ENCODE data around the gene CDK2.

CDK2 gene

GRCh38 chr12:55926738-55927587, 39.7 kb upstream of the CDK2 start:
- ChIA-PET CTCF (interaction anchor here (0.8 to 5.6 kb wide), 31 partner anchors 10 to 197 kb away, joined by 3 to 92 read pairs (median 5); partner anchors contain the start of genes DNAJC14, MMP19, ORMDL2 and SARNP), POLR2A (interaction anchor here (0.5 to 1.4 kb wide), 7 partner anchors 42 to 121 kb away, joined by 3 to 6 read pairs (median 3); partner anchors contain the start of genes DNAJC14, ORMDL2, RAB5B and SARNP)
- peak; percentile 80 for TF ChIP-seq CTCF (IDR thresholded peaks at IDR 0.05; ENCODE audit: insufficient read depth, low read length, missing control alignments)
- DNase-seq (ENCODE audit: low read depth, low spot score): peak; percentile 60
- peak overlapping the region; percentile 84 for H3K4me3 ChIP-seq (ENCODE audit: low read depth, low read length)

GRCh38 chr12:55927588-55928502, 38.8 kb upstream of the CDK2 start, which contains the start of gene PYM1:
TSS of gene PYM1 (minus strand) at chr12:55927894. CDS start at chr12:55927761, 133 bp downstream.
- ChIA-PET POLR2A (interaction anchor here (0.5 to 0.7 kb wide), 2 partner anchors 41 to 122 kb away, joined by 3 read pairs; no protein-coding TSS in a partner anchor), CTCF (interaction anchor here (1.0 to 5.6 kb wide), 17 partner anchors 10 to 190 kb away, joined by 3 to 92 read pairs (median 9); partner anchors contain the start of genes DNAJC14, MMP19, ORMDL2 and SARNP)
- no peak for TF ChIP-seq CTCF (IDR thresholded peaks at IDR 0.05; ENCODE audit: insufficient read depth, low read length, missing control alignments)
- DNase-seq (ENCODE audit: low read depth, low spot score): no peak
- peak within 1 kb of the TSS; percentile 84 for H3K4me3 ChIP-seq (ENCODE audit: low read depth, low read length)

GRCh38 chr12:55929306-55929791, 37.3 kb upstream of the CDK2 start:
- ChIA-PET POLR2A (no interaction called here), CTCF (interaction anchor here (1.2 to 8.3 kb wide), 10 partner anchors 9 to 191 kb away, joined by 3 to 92 read pairs (median 6); partner anchors contain the start of genes DNAJC14, ORMDL2 and SARNP)
- TF ChIP-seq CTCF (IDR thresholded peaks at IDR 0.05; ENCODE audit: insufficient read depth, low read length, missing control alignments): no peak
- no peak overlapping the region for H3K4me3 ChIP-seq (ENCODE audit: low read depth, low read length)
- DNase-seq (ENCODE audit: low read depth, low spot score): no peak

- ChIA-PET POLR2A (interaction anchor here (0.7 to 1.1 kb wide), 4 partner anchors 9 to 202 kb away, joined by 3 to 5 read pairs (median 4); partner anchors contain the start of genes ORMDL2 and SARNP), CTCF (interaction anchor here (0.7 to 8.3 kb wide), 24 partner anchors 9 to 192 kb away, joined by 3 to 69 read pairs (median 5); partner anchors contain the start of genes DNAJC14, GDF11, MMP19 and ORMDL2)
- peak; percentile 55 for DNase-seq (ENCODE audit: low read depth, low spot score)
- H3K4me3 ChIP-seq (ENCODE audit: low read depth, low read length): peak within 1 kb of the TSS; percentile 83
- TF ChIP-seq CTCF (IDR thresholded peaks at IDR 0.05; ENCODE audit: insufficient read depth, low read length, missing control alignments): peak; percentile 45
These were observed 35.8 kb upstream of the CDK2 start, which contains the start of gene DGKA for GRCh38 chr12:55930771-55931316. TSS of gene DGKA (plus strand) at chr12:55931162. CDS start at chr12:55936504, 5,342 bp downstream.

- CTCF ChIA-PET: interaction anchor here (0.7 to 8.3 kb wide), 13 partner anchors 8 to 192 kb away, joined by 3 to 69 read pairs (median 6); partner anchors contain the start of genes GDF11, ORMDL2, SARNP and SUOX
- POLR2A ChIA-PET: interaction anchor here (0.6 to 1.1 kb wide), 4 partner anchors 9 to 114 kb away, joined by 3 to 5 read pairs (median 3); partner anchors contain the start of genes ORMDL2, RAB5B and SARNP
- no peak for TF ChIP-seq CTCF (IDR thresholded peaks at IDR 0.05; ENCODE audit: insufficient read depth, low read length, missing control alignments)
- peak overlapping the region; percentile 83 for H3K4me3 ChIP-seq (ENCODE audit: low read depth, low read length)
- no peak for DNase-seq (ENCODE audit: low read depth, low spot score)
These were observed 35.3 kb upstream of the CDK2 start for GRCh38 chr12:55931317-55931779.

Data from AG04449 (cell line).